GM18526 (cell line): Measurements from ENCODE around the gene ARMC9.

Experiments
- POLR2A ChIP-seq: IDR thresholded peaks from 3 replicates; pipeline ENCODE4 v1.6.1; 2011; ENCODE audit not compliant: insufficient read length; ENCODE audit errors: extremely low read depth

The ARMC9 gene

DNA sequence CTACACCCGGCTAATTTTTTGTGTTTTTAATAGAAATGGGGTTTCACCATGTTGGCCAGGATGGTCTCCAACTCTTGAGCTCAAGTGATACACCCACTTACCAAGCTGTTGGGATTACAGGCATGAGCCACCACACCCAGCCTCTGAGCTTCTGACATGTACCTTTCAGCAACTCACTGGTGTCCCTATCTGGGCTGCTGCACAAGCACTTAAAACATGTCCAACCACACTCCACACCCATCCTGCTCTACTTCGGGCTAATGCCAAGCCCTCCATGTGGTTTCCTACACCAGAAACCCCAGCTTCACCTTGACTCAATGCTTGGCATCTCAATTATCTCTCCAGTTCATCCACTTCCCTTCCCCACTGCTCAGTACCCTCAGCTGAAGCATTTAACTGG is 22.4 kb upstream of the ARMC9 start:
- TF ChIP-seq POLR2A, result no peak

DNA sequence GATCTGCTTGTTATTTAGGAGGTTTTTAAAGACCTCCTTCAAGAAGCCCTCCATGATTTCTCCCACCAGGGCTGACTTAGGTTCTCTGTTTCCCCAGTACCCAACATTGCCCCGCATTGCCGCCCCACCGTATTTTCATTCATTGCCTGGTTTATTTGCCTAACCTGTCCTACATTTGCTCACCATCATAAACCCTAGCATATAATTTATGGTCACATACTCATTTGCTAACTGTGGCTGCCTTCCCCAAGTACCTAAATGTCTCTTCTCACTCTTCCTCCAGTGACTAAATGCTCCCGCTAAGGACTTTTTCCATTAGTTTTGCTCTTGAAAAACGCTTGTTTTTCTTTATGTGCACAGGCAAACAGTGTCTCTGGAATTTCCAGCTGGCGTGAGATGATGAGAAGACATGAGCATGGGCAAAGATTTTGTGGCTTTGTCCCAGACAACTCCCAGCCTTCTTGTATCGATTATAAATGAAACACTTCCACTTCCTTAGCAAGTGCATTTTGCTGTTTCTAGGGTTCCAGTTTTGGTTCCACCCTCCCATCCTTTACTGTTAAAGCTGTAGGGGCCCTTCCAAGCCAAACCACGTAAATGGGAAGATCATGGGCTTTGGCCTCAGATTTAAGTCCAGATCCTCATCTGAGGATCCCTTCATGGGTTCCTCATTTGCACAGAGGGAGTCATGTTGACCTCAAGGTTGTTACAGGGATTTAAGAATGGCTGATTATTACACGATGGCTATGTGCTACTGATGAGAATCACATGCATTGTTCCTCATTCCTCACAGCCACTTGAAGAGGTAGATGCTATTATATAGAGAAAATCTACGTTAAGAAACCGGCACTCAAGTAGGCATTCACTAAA is 21.0 kb upstream of the ARMC9 start:
- TF ChIP-seq POLR2A, result no peak

DNA sequence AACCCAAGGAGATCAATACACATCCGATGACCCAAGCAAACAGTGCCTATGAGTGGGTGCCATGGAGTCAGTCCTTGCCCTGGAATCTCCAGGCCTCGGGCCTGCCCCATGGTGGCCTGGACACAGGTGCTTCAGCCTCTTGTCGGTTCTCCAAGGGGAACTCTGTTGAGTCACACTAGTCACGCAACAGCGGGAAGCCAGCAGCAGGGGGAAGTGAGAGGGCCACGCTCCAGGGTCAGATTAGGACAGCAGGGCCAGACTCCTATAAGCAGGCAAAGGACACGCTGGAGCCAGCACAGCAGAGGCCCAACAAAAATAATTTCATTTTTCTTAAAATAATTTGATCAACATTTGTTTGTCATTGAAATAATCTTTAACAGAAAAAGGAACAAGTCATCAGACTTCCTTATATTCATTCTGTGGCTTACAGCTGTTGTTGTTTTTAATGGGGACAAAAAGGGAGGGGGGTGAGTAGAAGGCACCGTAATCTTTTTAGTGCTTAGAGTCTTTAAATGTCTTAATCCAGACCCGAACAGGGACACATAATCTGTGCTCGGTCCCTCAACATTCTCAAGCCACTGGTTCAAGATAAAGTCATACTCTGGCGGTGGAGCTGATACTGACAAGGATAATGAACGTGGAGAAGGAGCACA is 16.4 kb upstream of the ARMC9 start:
- TF ChIP-seq POLR2A, result no peak

DNA sequence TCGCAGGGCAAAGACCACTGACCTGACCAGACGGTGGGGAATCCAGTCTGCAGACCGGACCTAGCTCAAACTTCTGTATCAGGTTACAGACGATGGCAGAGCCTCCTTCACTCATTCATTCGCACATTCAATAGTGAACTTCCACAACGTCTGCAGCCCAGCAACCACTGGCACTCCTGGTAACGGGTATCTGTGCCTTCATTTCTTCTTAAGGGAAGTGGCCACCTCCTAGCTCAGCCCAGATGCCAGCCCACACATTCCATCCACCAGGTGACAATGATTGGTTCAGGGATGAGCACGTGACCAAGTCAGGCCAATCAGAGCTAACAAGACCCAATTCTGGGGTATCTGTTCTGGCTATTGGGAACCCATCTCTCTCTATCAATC is 15.9 kb upstream of the ARMC9 start:
- no peak for TF ChIP-seq POLR2A

DNA sequence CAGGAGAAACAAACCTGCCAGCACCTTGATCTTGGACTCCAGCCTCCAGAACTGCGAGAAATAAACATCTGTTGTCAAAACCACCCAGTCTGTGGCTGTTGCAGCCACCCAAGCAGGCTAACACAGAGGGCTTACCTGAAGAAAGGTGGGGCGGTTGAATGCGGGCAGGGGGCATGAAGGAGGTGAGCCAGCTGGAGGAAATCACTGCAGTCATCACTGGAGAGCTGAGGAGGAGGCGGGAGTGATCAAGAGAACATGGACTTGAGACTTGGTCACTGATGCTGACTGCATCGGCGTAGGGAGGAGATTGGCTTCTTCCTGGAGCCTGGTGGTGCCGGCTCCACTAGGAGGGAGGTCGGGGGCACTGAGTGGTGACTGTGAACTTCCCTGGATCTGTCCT is 14.6 kb upstream of the ARMC9 start:
- TF ChIP-seq POLR2A, result no peak

DNA sequence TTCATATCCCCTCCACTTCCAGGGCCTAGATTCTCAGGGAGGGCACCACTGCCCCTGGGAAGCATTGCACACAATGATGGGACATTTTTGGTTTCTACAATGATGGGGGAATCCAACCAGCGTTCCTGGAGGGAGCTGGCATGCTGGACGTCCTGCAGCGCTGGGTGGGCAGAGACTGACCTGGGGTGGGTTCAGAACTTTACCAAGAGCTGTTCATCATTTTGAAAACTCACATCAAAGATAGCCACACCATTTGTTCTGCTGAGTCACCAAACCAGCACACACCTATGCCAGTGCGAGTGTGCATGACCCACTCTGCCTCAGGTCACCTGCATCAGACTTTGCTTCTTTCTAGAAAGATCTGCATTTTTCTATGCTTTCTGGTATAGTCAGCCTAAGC is 14.1 kb upstream of the ARMC9 start:
- TF ChIP-seq POLR2A, result no peak

DNA sequence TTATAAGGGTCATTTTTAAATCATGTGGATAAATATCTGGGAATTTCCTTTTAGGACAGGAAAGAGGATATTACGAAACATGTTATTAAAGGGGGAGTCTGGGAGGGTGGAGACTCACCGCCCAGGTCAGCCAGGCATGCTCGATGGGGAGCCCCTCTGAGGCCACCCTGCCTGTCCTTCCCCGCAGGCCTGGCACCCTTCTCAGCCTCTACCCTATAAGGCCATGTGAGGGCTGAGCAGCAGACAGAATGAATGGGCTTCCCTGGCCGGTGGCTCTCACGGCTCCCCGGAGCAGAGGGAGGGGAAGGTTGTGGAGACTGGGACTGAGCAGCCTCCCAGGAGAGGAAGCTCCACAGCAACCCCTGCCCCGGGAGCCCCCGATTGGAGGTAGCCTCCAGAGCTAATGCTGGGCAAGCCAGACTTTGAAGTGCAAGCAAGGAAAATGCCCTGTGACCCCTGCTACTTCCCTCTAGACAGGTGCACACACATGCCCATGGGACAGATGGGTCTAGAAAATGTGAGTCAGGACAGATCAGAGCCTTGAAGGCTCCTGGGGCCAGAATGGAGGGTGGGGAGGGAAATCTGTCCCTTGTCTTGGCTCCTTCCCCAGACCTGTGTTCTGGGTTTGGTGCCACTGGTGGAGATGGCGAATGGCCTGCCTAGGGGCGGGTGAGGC is 13.2 kb upstream of the ARMC9 start:
- TF ChIP-seq POLR2A, result no peak

DNA sequence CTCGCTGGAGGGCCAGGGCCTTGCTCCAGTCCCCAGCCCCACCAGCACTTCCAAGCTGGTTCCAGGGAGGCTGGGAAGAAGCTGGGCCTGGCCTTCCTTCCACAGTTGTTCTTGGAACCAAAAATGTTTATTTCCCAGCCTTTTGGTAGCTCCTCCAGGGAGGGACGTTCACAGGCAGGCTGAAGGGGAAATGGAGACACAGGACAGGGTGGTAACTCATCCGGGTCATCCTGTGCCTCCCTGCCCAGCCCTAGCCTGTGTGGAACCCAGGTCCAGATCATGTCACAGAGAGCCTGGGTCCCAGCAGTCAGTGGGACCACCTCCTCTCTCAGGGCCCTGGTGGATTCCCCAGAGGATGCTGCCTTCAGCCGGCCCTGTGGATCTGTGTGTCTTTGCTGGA is 12.5 kb upstream of the ARMC9 start:
- no peak for TF ChIP-seq POLR2A

DNA sequence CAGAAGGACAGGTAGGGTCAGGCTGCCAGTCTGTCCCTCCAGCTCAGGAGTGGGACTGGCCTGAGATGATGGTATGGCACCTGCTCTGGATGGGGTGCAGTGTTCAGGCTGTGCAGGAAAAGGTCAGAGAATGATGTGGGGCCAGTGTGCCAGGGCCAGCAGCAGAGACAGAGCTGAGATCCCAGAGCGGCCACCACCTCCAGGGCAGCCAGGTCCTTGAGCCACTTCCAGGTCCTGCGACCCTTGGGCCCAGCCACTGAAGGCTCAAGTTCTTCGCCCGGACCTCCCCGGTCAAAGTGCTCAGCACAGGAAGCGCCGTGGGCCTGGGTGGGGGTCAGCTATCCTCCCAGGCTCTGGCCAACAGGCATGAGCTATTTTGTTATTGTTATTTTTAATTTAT is 12.1 kb upstream of the ARMC9 start:
- TF ChIP-seq POLR2A, result no peak

DNA sequence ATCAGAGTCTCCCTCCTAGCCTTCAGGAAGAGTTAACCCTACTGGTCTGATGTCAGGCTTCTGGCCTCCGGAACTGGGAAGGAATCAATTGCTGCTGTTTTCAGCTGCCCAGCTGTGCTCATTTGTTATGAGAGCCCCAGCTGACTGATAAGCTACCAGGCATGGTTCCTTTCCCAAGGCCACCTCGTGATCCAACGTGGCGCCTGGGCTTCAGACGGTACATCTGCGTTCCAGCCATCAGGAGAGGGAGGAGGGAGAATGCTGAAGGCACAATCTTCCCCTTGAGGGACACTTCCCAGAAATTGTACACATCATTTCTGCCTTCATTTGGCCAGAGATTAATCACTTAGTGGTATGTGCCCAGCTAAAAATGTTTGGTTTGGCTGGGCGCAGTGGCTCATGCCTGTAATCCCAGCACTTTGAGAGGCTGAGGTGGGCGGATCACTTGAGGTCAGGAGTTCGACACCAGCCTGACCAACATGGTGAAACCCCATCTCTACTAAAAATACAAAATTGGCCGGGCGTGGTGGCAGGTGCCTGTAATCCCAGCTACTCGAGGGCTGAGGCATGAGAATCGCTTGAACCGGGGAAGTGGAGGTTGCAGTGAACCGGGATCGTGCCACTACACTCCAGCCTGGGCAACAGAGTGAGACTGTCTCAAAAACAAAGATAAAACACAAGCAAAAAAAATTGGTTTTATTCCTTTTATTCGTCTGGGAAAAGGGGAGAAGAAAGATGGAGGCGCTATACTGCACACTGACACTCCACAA is 10.5 kb upstream of the ARMC9 start:
- TF ChIP-seq POLR2A, result no peak

DNA sequence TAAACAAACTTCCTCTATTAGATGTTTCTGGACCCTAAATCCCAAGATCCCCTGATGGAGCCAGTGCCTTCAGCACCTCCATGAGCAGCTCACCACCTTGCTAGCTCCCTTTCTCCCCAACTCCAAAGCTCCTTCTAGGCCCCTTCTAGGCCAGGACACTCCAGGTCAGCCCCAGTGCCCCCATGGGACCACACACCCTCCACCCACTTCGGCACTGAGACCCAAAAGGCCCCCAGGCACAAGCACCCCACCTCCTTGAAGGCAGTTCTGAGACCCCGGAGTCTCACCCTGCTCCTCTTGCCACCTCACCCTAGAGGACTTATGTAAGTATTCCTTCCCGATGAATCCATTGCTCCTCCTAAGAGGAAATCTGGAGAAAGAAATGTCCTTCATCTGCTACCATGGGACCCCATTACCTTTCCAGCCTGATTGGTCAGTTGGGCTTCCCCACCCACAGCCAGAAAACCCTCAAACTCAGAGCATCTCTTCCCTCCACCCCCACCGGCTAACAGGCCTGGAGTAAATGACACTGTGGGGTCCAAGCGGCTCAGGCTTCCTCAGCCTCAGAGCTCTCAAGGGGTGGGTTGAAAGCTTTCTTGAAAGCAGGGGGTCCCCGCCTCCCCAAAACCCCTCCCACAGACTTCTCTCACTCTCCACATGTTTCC is 9.8 kb upstream of the ARMC9 start:
- no peak for TF ChIP-seq POLR2A

DNA sequence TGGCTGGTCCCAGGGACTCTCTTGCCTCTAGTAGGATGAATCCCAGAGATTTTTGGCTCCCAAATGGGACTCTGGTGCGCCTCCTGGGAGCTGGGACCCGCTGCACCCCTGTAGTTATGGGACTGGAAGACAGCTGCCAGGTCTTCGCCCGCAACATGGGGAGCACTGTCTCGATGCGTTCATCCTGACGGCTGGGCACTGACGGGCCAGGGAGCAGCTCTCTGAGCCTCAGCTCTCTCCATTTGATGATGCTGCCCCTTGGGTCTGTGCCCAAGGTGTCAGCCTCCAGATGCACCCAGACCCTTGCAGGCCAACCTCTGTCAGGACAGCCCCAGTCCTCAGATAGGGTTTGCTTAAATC is 9.3 kb upstream of the ARMC9 start:
- no peak for TF ChIP-seq POLR2A

DNA sequence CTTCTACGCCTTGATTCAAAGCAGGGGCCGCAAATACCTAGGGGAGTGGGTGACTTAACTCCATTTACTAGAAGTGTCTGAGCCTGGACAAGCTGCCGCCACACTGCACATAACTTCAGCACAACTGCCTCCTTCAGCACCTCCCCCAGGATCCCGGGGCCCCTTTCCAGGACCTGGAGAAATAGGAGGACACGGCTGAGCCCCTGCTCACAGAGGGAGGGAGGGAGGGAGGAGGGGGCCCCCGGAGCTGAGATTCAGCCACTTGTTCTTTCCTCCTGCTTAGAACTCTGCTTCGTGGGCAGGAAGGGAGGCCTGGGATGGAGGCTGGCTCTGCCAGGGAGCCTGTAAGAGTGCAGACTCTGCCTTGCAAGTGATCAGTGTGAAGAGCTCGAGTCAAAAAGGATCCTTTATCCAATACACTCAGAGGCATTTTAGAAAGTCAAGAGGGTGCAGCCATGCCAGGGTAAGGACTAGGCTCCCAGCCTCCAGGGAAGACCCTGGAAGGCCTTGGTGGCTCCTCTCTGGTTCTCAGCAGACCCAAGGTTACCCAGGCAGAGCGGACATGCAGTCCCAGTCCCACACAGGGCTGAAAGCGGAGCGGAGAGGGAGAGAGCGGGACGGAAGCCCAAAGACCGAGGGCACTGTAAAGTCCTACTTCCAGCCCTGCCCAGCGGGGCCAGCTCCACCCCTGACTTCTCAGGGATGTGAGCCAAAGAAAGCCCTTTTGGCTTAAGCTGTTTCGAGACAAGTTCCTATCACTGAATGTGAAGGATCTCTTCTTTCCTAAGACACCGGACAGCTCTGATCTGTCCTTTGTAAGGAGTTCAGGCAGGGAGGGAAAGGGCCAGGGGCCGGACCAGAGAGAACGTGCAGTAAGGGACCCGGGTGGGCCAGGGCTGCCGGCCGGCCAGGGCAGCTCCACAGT is 8.6 kb upstream of the ARMC9 start:
- no peak for TF ChIP-seq POLR2A
